Activated CD4-positive, alpha-beta T cell treated with anti-CD3 and anti-CD28 coated beads for 4 hours (primary cell): ENCODE results near the gene HNMT.
"Not testable (repeated sequence)": the region's sequence is repeated elsewhere in the genome, so short reads cannot be mapped to it uniquely, and the experiment has no call there.

Experiments used
- DNase-seq, 2 donors: peaks; one replicate each; pipeline ENCODE4 v3.0.0-alpha.2; 2020

HNMT gene

DNA sequence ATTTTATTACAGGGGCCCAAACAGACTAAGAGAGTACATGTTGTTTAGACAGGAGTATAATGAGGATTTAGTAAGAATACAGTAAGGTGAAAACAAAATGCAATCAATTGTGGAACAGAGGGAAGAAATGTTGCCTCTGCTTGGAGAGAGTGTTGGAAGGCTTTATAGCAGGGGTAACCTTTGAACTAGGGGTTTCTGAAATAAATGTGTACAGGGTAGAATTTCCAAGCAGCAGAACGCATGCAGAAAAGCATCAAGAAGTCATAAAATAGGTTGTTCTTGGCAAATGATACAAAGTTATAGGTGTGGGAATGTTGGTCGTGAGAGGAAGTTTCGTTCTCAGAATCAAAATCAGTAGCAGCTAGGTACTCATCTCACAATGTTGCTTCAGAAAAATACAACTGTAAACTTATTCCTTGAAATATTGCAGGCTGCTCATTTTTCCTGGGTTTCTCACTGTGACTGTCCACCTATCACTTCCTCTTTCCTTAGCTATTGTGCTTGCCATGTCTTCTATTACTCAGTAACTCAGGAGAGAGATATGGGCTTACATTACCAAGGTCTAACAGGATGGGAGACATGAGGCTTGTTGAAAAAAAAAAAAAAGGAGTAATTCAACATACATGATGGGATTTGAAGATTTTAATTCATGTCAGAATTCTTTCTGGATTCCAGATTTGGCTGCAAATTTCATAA lies 17.1 kb upstream of the HNMT start:
- DNase-seq: no peak

DNA sequence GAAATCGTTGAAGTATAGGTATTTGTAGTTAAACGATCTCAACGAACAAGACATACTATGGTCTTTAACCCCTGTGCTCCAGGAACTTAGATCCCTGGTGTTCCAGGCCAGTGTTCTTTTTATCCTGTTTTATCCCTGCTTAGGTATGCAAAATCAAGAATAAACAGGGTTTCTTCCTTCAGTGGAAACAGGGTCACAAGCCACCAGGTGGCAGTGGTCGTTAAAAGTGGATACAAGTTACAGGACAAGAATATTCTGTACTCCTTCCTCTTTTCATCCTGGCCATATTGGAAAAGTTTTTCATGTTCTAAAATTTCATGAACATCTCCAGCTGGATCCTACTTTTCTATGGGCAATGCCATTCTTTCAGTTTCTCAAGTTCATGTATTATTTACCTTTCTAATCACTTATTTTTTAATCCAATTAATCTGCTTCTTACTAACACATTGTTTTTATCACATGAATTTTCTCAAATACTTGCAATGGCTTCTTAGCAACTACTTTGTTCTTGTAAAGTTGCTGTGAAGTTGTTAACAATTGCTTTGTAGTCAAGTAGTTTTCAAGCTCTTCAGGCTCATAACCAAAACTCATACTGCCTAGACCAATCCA lies 16.4 kb upstream of the HNMT start:
- peak; percentile 5 to 10 for DNase-seq

DNA sequence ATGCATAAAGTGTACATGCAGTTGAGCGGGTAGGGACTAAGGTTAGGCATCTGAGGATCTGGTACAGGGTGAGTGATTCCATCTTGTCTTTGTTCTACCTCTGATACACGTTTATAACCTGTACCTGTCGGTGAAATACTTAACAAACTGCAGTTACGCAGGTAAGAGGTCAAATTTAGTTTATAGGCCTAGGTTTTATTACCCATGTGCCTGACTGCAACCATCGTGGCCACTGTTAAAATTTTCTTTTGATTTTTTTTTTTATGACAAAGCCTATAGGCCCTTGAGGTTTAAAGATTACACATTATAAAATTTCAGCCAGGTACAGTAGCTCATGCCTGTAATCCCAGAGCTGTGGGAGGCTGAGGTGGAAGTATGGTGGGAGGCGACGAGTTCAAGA lies 15.4 kb upstream of the HNMT start:
- no peak for DNase-seq

DNA sequence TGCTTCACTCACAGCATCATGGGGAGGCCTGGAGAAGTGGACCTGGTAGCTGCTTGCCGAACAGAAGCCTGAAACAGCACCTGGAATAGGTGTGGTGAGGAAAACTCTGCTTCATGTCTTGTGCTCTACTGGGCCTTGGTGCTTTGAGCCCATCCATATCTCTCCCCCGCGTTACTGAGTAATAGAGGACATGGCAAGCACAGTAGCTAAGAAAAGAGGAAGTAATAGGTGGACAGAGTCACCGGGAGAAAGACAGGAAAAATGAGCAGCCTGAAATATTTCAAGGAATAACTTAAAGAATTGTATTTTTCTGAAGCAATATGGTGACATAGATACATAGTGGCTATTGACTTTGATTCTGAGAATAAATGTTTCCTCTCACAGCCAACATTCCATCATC lies 14.0 kb upstream of the HNMT start:
- DNase-seq: no peak

DNA sequence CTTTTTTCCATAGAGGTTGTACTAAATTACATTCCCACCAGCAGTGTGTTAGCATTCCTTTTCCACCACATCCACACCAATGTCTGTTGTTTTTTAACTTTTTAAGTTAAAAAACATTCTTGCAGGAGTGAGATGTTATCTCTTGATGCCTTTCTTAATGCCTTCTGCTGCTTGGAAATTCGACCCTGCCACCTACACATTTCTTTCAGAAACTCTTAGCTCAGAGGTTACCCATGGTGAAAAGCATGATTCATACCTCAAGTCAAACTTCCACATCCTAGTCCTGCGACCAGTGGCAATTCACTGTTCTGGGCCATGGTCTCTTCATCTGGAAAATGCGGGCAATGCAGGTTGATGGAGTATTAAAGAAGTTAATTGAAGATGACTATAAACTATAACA lies 12.7 kb upstream of the HNMT start:
- no peak for DNase-seq

DNA sequence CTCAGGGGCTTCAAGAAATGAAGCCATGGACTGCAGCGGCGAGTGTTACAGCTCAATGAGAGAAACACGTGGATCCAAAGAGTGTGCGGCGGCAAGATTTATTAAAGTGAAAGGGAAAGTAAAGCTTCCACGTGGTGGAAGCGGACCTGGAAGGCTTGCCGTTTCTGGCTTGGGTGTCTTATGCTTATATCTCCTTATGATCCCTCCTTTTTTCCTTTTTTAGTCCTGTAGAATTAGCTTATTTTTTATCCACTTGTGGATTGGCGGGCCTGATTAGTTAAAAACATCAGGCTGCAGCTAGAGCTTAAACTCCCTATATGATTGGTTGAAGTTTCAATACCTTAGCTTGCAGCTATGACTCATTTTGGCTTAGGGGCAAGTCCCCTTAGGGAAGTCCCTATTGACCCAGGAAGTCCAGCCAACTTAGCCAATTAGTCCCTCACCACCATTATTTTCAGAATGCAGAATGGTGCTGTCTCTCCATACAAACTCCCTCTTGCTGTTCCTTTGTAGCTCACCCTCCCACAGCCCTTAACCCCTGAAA lies 11.6 kb upstream of the HNMT start:
- no peak for DNase-seq

DNA sequence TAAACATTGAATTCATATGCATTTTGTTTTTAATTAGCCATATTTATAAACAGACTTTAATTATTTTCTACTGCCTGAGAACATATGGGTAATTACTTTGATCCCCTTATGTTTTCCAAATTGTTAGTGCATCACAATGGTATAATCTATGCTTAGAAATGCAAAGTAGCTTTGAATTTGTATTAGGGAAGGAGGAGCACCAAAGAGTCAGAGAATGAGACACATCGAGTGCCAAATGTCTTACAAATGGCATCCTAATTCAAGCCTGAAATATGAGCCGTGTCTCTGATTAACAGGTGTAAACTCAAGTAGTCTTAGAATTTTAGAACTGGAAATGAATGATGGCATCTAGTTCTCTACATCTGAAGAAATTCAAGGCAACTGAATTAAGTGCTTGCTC lies 8.7 kb upstream of the HNMT start:
- no peak for DNase-seq

DNA sequence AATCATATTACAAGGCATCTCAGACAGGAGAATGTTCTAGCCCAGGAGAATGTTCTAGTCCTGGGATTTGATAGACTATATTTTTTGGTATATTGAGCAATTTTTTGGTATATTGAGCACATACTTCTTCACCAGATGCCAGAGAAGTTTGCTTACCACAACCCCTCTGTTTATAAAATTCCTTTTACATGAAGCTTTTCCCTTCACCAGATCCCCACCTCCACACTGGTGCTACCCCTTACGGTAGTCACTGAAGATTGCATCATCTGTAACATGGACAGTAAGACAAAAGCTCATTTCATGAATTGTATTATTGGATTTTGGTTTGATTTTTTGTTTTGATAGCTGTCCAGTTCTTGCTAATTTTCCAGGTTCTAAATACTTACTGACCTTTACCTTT lies 7.2 kb upstream of the HNMT start:
- DNase-seq: no peak

DNA sequence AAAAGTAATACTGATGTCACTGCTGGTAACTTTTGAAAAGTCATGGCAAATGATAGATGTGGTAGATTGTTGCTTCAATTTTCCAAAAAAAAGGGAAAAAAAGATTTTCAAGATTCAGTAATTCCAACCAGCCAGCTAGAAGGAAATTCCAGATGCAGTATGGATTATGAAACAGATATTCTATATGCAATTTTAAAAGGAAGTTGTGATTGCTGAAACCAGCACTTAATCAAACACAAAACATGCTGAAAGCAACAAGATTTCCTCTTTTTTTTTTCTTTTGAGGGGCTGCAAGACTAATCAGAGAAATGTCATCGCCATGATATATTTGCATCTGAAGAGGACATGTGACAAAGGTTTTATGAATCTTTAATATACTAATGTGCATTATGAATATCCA lies 5.1 kb upstream of the HNMT start:
- DNase-seq: no peak

DNA sequence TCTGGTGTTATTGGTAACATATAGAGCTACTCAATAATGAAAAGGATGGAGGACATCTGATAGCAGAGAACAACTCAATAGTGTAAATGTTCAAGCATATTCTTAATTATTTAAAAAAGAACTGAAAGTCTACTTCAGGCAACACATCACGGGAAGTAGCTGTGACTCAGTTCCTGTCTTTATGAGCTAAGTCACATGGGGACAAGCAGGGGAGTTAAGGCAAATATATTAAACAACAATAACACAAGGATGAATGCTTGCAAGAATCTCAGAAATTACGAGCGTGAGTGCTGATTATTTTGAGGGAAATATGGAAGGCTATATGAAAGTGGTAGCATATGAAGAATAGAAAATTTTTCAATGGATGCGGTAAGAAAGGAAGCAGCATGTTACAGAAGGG lies 4.0 kb upstream of the HNMT start:
- no peak for DNase-seq

DNA sequence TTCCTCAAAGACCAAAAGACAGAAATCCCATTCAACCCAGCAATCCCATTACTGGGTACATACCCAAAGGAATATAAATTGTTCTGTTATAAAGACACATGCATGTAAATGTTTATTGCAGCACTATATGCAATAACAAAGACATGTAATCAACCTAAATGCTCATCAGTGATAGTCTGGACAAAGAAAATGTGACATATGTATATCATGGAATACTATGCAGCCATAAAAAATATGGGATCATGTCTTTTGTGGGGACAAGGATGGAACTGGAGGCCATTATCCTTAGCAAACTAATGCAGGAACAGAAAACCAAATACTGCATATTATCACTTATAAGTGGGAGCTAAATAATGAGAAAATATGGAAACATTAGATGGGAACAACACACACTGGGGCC lies 2.7 kb upstream of the HNMT start:
- no peak for DNase-seq

DNA sequence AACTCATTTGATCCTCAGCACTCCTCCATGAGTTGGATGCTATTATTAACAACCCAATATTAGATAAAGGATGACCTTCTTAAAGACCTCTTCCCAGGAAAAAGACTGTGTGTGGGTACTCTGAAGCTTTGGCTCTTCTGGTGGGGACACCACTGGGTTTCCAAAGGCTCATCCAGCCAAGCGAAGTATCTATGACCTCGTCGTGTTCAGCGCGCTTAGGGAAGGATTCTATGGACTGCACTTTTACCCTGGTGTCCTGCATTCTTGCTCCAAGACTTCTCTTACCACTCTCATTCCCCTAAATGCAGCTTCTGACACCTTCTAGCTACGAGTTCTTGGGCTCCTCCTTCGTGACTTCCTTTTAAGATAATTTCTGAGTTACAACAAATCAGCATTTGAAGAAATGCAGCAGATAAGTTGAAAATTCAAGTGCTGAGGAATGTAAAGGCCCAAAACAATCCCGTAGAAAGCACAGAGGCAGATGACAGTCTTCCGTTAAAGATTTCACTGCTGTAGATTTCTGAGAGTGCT lies 673 bp upstream of the HNMT start:
- no peak for DNase-seq

DNA sequence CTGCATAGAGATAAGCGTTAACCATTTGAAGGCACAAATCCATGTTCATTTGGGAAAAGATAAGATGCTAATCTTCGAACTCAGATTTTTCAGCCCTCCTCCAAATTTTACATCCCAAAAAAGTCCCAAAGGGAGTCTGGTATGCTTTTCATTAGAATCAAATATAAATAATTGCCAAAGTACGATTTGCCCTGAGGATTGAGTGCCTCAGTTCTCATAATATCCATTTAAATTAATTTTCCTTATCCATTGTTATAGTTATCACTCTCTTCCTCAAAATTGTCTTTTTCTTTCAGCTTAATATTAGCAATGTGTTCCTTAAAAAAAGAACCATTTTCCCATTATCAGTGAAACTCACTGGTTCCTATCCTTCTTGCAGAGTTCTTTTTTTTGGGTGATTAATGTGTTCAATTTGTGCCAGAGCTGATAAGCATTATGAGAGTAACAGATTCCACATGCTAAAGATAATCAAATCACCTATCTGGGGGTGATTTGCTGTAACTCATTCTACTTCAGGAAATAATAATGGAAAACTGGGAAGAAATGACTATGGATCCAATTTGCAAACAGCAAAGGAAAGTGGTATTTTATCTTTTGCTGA lies 686 bp downstream of the HNMT start:
- no peak for DNase-seq

DNA sequence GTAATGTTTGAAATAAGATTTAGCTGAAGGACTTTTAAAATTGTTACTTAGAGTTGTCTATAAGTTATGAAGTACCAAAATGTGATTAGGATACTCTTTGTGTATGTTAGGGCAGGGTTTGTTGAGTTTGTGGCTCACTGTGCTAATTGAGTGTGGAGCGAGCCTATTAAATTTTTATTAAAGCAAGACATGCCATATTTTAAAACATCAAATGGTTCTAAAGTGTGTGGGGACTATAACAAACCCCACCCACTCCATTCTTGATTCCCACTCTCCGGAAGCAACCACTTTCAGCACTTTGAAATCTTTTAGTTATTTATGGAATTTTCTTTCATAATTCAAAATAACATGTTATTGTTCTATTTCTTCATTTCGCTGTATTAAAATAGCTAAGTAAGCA lies 1.8 kb downstream of the HNMT start:
- DNase-seq: no peak

DNA sequence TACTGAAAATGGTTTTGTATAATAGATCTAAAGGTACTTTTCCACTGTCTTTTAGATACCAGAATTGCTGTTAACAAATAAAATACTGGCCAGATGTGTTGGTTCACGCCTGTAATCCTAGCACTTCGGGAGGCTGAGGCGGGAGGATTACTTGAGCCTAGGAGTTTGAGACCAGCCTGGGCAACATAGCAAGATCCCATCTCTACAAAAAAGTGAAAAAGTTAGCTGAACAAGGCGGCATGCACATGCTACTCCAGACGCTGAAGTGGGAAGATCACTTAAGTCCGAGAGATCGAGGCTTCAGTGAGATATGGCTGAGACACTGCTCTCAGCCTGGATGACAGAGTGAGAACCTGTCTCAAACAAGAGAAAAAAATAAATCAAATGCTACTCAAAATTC lies 2.8 kb downstream of the HNMT start:
- no peak for DNase-seq

DNA sequence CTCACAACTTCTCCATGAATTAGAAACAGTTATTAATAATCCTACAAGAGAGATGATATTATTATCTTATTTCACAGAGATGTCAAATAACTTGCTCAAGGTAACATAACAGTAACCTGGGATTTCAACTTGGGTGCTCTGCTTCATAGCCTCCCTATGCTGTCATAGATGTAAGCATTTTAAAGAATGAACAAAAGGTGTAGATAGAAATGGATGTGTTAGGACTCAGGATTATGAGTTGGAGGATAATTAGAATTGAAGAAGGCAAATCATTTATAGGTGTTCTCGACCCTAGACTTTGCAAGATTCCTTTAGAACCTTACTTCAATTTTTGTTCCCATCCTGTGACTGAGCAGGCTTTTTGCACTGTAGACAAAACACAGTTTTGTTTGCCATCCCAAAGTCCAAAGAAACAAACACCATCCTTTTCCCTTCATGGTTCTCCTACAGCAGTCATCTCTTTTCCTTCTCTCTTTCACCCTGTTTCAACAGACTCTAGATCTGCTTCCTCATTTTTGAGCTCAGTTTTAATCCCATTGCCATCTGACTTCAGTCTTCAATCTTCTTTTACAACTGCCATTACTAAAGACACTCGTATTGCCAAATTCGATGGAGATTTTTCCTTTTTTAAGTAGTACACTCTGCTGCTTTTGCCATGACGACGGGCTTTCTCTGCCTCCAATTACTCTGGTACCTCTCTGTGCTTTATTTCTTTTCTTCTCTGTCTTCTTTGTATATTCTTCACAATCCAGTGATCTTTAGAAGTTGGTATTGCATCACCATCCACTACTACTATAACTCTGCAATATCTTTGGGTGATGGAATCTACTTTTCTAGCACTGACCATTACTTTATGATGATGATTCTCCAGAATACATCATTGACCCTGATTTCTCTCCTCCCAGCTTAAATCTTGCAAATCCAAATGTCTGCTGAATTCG lies 4.5 kb downstream of the HNMT start:
- no peak for DNase-seq

DNA sequence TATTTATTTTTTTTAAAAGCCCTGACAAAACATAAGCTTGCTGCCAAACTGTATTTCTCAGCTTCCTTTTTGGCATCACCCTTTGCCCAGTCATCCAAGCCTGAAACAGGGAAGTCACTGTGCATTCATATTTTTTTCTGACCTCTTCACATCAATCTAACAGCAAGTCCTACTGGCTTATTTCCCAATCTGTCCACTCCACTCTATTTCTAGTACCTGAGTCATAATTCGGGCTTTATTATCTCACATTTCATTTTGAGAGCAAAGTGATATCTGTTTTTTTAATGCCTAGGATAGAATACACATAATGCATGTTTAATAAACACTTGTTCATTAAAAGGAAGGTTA lies 5.1 kb downstream of the HNMT start:
- no peak for DNase-seq

DNA sequence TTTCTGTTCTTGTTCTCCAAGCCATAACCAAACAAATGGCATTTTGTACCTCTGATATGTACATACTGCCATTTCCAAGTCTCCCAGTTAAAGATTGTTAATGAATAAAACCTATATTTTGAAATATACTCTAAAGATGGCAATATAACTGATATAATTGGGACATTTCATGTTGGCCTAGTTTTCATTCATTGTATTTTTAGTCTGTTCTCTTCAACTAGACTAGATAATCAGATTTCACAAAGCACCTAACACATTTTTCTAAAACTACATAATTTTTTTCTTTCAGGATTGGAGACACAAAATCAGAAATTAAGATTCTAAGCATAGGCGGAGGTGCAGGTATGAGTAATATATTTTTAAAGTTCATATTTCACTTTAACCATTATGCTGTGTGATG lies 5.6 kb downstream of the HNMT start:
- DNase-seq: no peak

DNA sequence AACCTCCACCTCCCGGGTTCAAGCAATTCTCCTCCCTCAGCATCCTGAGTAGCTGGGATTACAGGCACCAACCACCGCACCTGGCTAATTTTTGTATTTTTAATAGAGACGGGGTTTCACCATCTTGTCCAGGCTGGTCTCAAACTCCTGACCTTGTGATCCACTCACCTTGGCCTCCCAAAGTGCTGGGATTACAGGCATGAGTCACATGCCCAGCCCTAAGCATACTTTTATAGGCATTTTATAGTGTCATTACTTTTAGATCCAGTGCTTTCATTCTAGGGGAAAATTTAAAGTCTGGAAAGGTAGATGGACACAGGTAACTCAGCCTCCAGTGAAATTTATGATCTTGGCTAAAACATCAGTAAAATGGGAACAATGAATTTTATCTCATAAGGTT lies 7.0 kb downstream of the HNMT start:
- not testable (repeated sequence) for DNase-seq

DNA sequence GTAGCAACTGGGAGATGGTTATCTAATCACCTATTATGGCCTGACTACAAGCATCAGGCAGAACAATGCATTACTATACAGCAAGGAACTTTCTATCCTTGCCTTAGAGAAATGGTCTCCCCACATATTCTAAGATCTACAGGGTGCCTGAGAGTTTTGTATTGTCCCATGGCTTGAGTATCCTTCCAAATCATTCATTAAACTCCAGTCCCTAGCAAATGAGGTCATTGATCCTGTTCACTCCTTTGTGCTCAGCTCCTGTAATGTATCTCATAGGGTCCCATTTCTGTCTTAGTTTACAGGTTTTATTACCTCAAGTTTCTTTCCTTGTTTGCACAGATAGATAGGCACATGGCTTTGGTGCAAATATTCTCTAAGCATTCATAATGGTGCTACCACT lies 9.0 kb downstream of the HNMT start:
- DNase-seq: no peak

DNA sequence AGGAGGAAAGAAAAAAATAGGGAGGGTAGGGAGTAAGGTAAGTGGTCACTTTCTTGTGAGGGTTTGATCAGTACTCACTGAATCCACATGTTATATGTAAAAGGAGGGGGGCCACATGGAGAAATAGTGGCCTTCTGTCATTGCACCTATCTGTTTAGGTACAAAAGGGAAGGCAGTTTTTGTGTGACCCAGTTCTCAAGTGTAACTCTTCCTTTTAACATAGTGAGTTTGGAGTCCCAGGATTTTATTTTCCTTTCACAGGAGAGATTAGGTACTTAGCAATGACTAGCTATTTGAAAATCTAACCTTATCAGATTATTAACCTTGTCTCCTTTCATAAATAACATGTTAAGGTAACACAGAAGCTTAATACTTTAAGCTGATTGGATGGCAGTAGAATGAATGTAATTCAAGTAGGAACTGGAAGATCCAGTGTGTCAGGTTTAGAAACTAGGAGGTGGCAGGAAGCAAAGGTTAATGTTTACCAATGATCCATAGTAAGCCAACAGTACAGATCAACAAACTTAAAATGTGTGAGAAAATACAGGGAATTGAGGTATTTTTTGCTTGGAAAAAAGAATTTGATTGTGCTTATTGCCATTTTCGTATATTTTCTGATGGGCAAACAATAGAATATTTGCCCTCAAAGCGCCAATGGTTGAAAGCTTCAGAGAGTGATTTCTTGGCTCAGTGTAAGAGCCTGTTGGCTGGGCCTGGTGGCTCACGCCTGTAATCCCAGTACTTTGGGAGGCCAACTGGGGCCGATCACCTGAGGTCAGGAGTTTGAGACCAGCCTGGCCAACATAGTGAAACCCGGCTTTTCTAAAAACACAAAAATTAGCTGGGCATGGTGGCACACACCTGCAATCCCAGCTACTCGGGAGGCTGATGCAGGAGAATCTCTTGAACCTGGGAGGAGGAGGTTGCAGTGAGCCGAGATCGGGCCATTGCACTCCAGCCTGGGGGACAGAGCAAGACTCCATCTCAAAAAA lies 11.3 kb downstream of the HNMT start:
- DNase-seq: no peak

DNA sequence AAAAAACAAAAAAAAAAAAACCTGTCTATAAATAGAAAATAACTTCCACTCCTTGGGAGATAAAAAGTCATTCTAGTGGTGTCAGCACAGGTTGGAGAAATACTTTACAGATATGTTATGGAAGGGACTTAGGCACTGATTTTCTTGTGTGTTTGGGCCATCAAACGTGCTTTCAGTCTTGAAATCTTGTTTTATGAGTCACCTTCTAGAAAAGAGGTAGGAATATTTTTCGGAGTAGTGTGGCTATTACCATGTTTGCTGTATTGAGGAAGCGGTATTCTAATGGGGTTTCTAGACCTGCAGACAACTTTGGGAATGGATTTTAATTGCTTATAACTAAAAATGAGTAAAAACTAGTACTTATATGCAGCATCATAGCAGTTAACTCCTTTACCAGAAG lies 12.0 kb downstream of the HNMT start:
- DNase-seq: no peak
